H1 (cell line): ENCODE data around the gene GPC1. TPM values are rescaled to one million over a fixed set of nuclear protein-coding genes. Genes with fewer than 3 reads are reported as not detected.

Experiments
- CTCF ChIA-PET: fragments of 300-600 bp; sonication (Branson Sonifier 250); formaldehyde crosslinking; loops from one replicate; lab custom pipeline; 2021; ENCODE audit not compliant: partially characterized antibody; lab: Charles Lee
- POLR2A ChIA-PET: fragments of 300-600 bp; sonication (Branson Sonifier 250); formaldehyde crosslinking; loops from one replicate; lab custom pipeline; 2021; ENCODE audit warnings: inconsistent platforms; ENCODE audit not compliant: partially characterized antibody; lab: Charles Lee
- DNase-seq, 2 experiments: peaks; one replicate each; pipeline versions ENCODE4 v3.0.0 to v3.0.0-alpha.2; 2010 to 2022; ENCODE audit warnings: low spot score in 2 of 2, low read depth in 1 of 2, mixed read lengths in 1 of 2
- FAIRE-seq: peaks from 2 replicates; lab custom pipeline; 2011; peaks lifted over from hg19 to GRCh38; lab: Jason Lieb, UNC
- H2AFZ ChIP-seq: 2 replicates; pipeline ENCODE4 v1.8.1; 2012; ENCODE audit warnings: low read length, inconsistent platforms
- H2AK5ac ChIP-seq: 2 replicates; pipeline ENCODE4 v1.6.1; 2013; ENCODE audit warnings: low read depth, low read length
- H2BK120ac ChIP-seq: replicated peaks from 2 replicates; pipeline ENCODE3; 2013; ENCODE audit warnings: low read depth, low read length, inconsistent platforms
- H2BK12ac ChIP-seq: 2 replicates; pipeline ENCODE4 v1.6.1; 2013; ENCODE audit warnings: low read depth, low read length
- H2BK15ac ChIP-seq: 2 replicates; pipeline ENCODE4 v1.6.1; 2013; ENCODE audit warnings: low read length
- H2BK20ac ChIP-seq: 2 replicates; pipeline ENCODE4 v1.6.1; 2013; ENCODE audit warnings: low read length
- H2BK5ac ChIP-seq: 2 replicates; pipeline ENCODE4 v1.6.1; 2013; ENCODE audit warnings: low read depth, low read length
- H3K14ac ChIP-seq: 2 replicates; pipeline ENCODE4 v1.6.1; 2013; ENCODE audit warnings: inconsistent platforms; ENCODE audit not compliant: insufficient read length
- H3K18ac ChIP-seq: 2 replicates; pipeline ENCODE4 v1.6.1; 2013; ENCODE audit warnings: low read length; ENCODE audit errors: extremely low read depth
- H3K23ac ChIP-seq: 2 replicates; pipeline ENCODE4 v1.6.1; 2013; ENCODE audit warnings: inconsistent platforms; ENCODE audit not compliant: insufficient read length
- H3K23me2 ChIP-seq: 2 replicates; pipeline ENCODE4 v1.6.1; 2013; ENCODE audit warnings: low read depth, low read length
- H3K27ac ChIP-seq: 2 replicates; pipeline ENCODE4 v1.6.1; 2011; ENCODE audit warnings: low read depth, low read length, inconsistent platforms
- H3K27me3 ChIP-seq, 4 experiments: replicated peaks in 1 of 4; 1 replicate in 1 of 4; 2 replicates in 3 of 4; pipeline versions ENCODE4 v1.6.1 to v1.8.1; 2011 to 2013; ENCODE audit warnings: low read length in 3 of 4, mild to moderate bottlenecking in 3 of 4, inconsistent platforms in 2 of 4, mixed read lengths in 2 of 4, moderate library complexity in 1 of 4; ENCODE audit not compliant: control insufficient read depth in 3 of 4, insufficient read depth in 3 of 4; ENCODE audit errors: extremely low read depth in 1 of 4
- H3K36me3 ChIP-seq, 4 experiments: 2 replicates each; pipeline versions ENCODE4 v1.6.1 to v1.8.1; 2011 to 2013; ENCODE audit warnings: mild to moderate bottlenecking in 4 of 4, low read length in 3 of 4, moderate library complexity in 2 of 4, control low read depth in 1 of 4, inconsistent platforms in 1 of 4; ENCODE audit not compliant: insufficient read depth in 4 of 4, control insufficient read depth in 2 of 4
- H3K4ac ChIP-seq: replicated peaks from 2 replicates; pipeline ENCODE3; 2013; ENCODE audit warnings: low read length, low read depth, mixed read lengths, inconsistent platforms; ENCODE audit not compliant: insufficient read length
- H3K4me1 ChIP-seq, 4 experiments: replicated peaks in 1 of 4; 1 replicate in 1 of 4; 2 replicates in 3 of 4; pipeline versions ENCODE4 v1.6.1 to v1.8.1; 2011 to 2013; ENCODE audit warnings: low read length in 3 of 4, inconsistent platforms in 2 of 4, mixed read lengths in 1 of 4; ENCODE audit not compliant: insufficient read depth in 4 of 4, control insufficient read depth in 3 of 4
- H3K4me2 ChIP-seq, 2 experiments: 2 replicates each; pipeline versions ENCODE4 v1.6.1 to v1.8.1; 2011 to 2013; ENCODE audit warnings: low read depth in 2 of 2, low read length in 2 of 2, control low read depth in 1 of 2, inconsistent platforms in 1 of 2, mild to moderate bottlenecking in 1 of 2; ENCODE audit not compliant: insufficient read depth in 1 of 2
- H3K4me3 ChIP-seq, 4 experiments: fragments of 200-600, 300-600 bp in 1 of 4; sonication (generic), shearing (Covaris generic), sonication (Bioruptor Twin) in 1 of 4; 2 replicates each; pipeline versions ENCODE4 v1.5.1 to v1.8.1; 2011 to 2016; ENCODE audit warnings: low read length in 4 of 4, low read depth in 3 of 4, control low read depth in 2 of 4, inconsistent platforms in 2 of 4, mild to moderate bottlenecking in 2 of 4, mixed read lengths in 1 of 4, moderate library complexity in 1 of 4; ENCODE audit not compliant: insufficient read depth in 2 of 4; ENCODE audit errors: extremely low read depth in 1 of 4
- H3K56ac ChIP-seq: replicated peaks from 2 replicates; pipeline ENCODE3; 2013; ENCODE audit warnings: low read depth, mild to moderate bottlenecking, mixed read lengths, low read length, inconsistent platforms; ENCODE audit not compliant: insufficient read length
- H3K79me1 ChIP-seq: 2 replicates; pipeline ENCODE4 v1.6.1; 2013; ENCODE audit warnings: low read depth, low read length, control low read depth
- H3K79me2 ChIP-seq, 2 experiments: 2 replicates each; pipeline versions ENCODE4 v1.6.1 to v1.8.1; 2012 to 2013; ENCODE audit warnings: low read length in 2 of 2, mild to moderate bottlenecking in 2 of 2, inconsistent platforms in 1 of 2; ENCODE audit not compliant: insufficient read depth in 2 of 2, control insufficient read depth in 1 of 2
- H3K9ac ChIP-seq, 4 experiments: replicated peaks in 1 of 4; 1 replicate in 1 of 4; 2 replicates in 3 of 4; pipeline versions ENCODE4 v1.6.1 to v1.8.1; 2011 to 2013; ENCODE audit warnings: low read depth in 3 of 4, low read length in 3 of 4, control low read depth in 2 of 4, mild to moderate bottlenecking in 2 of 4, moderate library complexity in 2 of 4, inconsistent platforms in 1 of 4; ENCODE audit errors: extremely low read depth in 1 of 4
- H3K9me3 ChIP-seq, 2 experiments: 2 replicates each; pipeline versions ENCODE4 v1.6.1 to v1.8.1; 2012 to 2013; ENCODE audit warnings: mild to moderate bottlenecking in 2 of 2, moderate library complexity in 2 of 2, control low read depth in 1 of 2, inconsistent platforms in 1 of 2, low read depth in 1 of 2, low read length in 1 of 2, mixed read lengths in 1 of 2; ENCODE audit not compliant: insufficient read depth in 2 of 2
- H4K20me1 ChIP-seq, 2 experiments: replicated peaks in 1 of 2; 2 replicates each; pipeline versions ENCODE3 to v1.8.1; 2011 to 2013; ENCODE audit warnings: inconsistent platforms in 2 of 2, low read length in 2 of 2, mild to moderate bottlenecking in 1 of 2; ENCODE audit not compliant: insufficient read depth in 2 of 2, control insufficient read depth in 1 of 2
- H4K5ac ChIP-seq: 2 replicates; pipeline ENCODE4 v1.6.1; 2013; ENCODE audit warnings: low read length, low read depth, mixed read lengths, inconsistent platforms; ENCODE audit not compliant: insufficient read length
- H4K8ac ChIP-seq: 2 replicates; pipeline ENCODE4 v1.8.0; 2013; ENCODE audit warnings: mild to moderate bottlenecking, moderate library complexity, low read length, inconsistent platforms; ENCODE audit not compliant: insufficient read depth; ENCODE audit errors: extremely low read depth
- H4K91ac ChIP-seq: replicated peaks from 2 replicates; pipeline ENCODE3; 2013; ENCODE audit warnings: low read length, mixed read lengths, inconsistent platforms; ENCODE audit not compliant: insufficient read length
- ASH2L ChIP-seq: fragments of 200-600, 300-600 bp; sonication (generic); IDR thresholded peaks from one replicate; pipeline ENCODE4 v1.7.1; 2017; ENCODE audit warnings: low read length
- BACH1 ChIP-seq: IDR thresholded peaks from 2 replicates; pipeline ENCODE4 v1.6.1; 2012; ENCODE audit warnings: low read length, improper control_type of control experiment
- CREB1 ChIP-seq: IDR thresholded peaks from 2 replicates; pipeline ENCODE4 v1.6.1; 2012; ENCODE audit warnings: inconsistent platforms
- EGR1 ChIP-seq: IDR thresholded peaks from 2 replicates; pipeline ENCODE4 v1.6.1; 2011; ENCODE audit warnings: low read depth, low read length, borderline replicate concordance
- NRF1 ChIP-seq: IDR thresholded peaks from 2 replicates; pipeline ENCODE4 v1.6.1; 2011; ENCODE audit warnings: mild to moderate bottlenecking, low read depth, low read length, improper control_type of control experiment
- PHF8 ChIP-seq: fragments of 200-600 bp; sonication (generic); conservative IDR thresholded peaks from 2 replicates; pipeline ENCODE4 v1.7.1; 2012; ENCODE audit warnings: low read depth, mild to moderate bottlenecking, inconsistent platforms, low read length, moderate library complexity
- RNF2 ChIP-seq: fragments of 200-900, 300-1000 bp; sonication (generic); IDR thresholded peaks from 2 replicates; pipeline ENCODE4 v1.7.1; 2016; ENCODE audit warnings: borderline replicate concordance, low read depth, mild to moderate bottlenecking, antibody characterized with exemption, low read length; ENCODE audit not compliant: poor library complexity, severe bottlenecking; ENCODE audit errors: missing control alignments
- RXRA ChIP-seq: IDR thresholded peaks from 2 replicates; pipeline ENCODE4 v1.6.1; 2011; ENCODE audit warnings: low read depth, mild to moderate bottlenecking, low read length, moderate library complexity; ENCODE audit not compliant: insufficient read depth
- SIN3A ChIP-seq, 2 experiments: IDR thresholded peaks in 1 of 2; conservative IDR thresholded peaks in 1 of 2; 2 replicates each; pipeline ENCODE4 v1.6.1; 2011 to 2012; ENCODE audit warnings: low read length in 2 of 2, improper control_type of control experiment in 1 of 2, low read depth in 1 of 2, mild to moderate bottlenecking in 1 of 2
- SIX5 ChIP-seq: IDR thresholded peaks from 2 replicates; pipeline ENCODE4 v1.6.1; 2011; ENCODE audit warnings: mild to moderate bottlenecking, low read depth, low read length
- TCF12 ChIP-seq: IDR thresholded peaks from 2 replicates; pipeline ENCODE4 v1.6.1; 2011; ENCODE audit warnings: low read depth, mild to moderate bottlenecking, low read length
- WGBS, 2 experiments: shearing (Covaris generic) in 1 of 2; methylation state at CpG; one replicate each; pipeline versions ENCODE4 v1.1.6 to v1.1.7; 2013 to 2015; ENCODE audit warnings: low lambda C conversion rate in 2 of 2, mixed read lengths in 2 of 2, inconsistent platforms in 1 of 2, low coverage in 1 of 2, missing lambda C conversion rate in 1 of 2; ENCODE audit not compliant: insufficient replicate concordance in 2 of 2, insufficient coverage in 1 of 2, insufficient read length in 1 of 2; ENCODE audit errors: extremely low coverage in 1 of 2, missing lambda C conversion rate in 1 of 2; 5-methylcytosine and 5-hydroxymethylcytosine counted together
- polyA plus RNA-seq, 7 experiments: library from polyadenylated mRNA; depleted of rRNA in 3 of 7; stranded (reverse) in 5 of 7; unstranded in 2 of 7; fragments of >200 nt in 5 of 7; fragments of 200-250 nt in 2 of 7; gene quantifications; 1 replicate in 5 of 7; 2 replicates in 1 of 7; 4 replicates in 1 of 7; pipeline versions ENCODE4 v1.2.1 to v1.2.3, GENCODE V29; 2011 to 2013; ENCODE audit warnings: missing spikeins in 2 of 7, mixed read lengths in 2 of 7
- total RNA-seq: library from RNA; stranded (reverse); fragmentation: NEBNext Ultra II Directional; extraction: Animal tissue kit (Norgen Biotek cat#: 25700); gene quantifications from 2 replicates; pipeline ENCODE4 v1.2.1, GENCODE V29; 2021
- TF ChIP-seq, protein P1 (sequence below): IDR thresholded peaks from 2 replicates; pipeline ENCODE4 v1.6.1; 2012; ENCODE audit warnings: inconsistent platforms
- TF ChIP-seq, protein P2 (sequence below): IDR thresholded peaks from 2 replicates; pipeline ENCODE4 v1.6.1; 2011; ENCODE audit warnings: low read length, improper control_type of control experiment

The GPC1 gene
- total and polyA plus RNA-seq, 2 of the 8 experiments (the other 6 are each of a cell fraction or from before 2014, with no cell fraction given), result 21.9 to 28.3 TPM

GRCh38 chr2:240503848-240504247, 68.4 kb downstream of the GPC1 start:
- no peak overlapping the region for H3K4ac ChIP-seq
- H2BK15ac ChIP-seq, result no peak overlapping the region
- H4K20me1 ChIP-seq, result peaks cover 0 to 3% of the 10 kb centered on the region in 2 experiments
- H3K27ac ChIP-seq, result no peak overlapping the region
- no peak overlapping the region for H3K23ac ChIP-seq
- no peak overlapping the region for H2BK12ac ChIP-seq
- H3K4me3 ChIP-seq, result no peak overlapping the region
- no peak overlapping the region for H3K4me2 ChIP-seq
- CTCF ChIA-PET, result interaction anchor here (0.6 to 1.2 kb wide), 2 partner anchors 10 to 60 kb away, joined by 3 to 4 read pairs; no protein-coding TSS in a partner anchor
- no peak overlapping the region for H3K18ac ChIP-seq
- no peak overlapping the region for H3K56ac ChIP-seq
- DNase-seq (no peak), FAIRE-seq (no peak)
- no peak overlapping the region for H4K5ac ChIP-seq
- POLR2A ChIA-PET, result no interaction called here
- WGBS, 2 experiments, result 91% methylated on average over 5 of the region's 7 CpGs; no CpG with 5 or more reads in 1 of the 2 experiments
- no peaks in the 10 kb centered on the region for H3K79me1 ChIP-seq
- H3K4me1 ChIP-seq, result no peaks in the 10 kb centered on the region
- no peak overlapping the region for H4K91ac ChIP-seq
- H2AK5ac ChIP-seq, result no peak overlapping the region
- H4K8ac ChIP-seq, result no peak overlapping the region
- peaks cover 2% of the 10 kb centered on the region; the same call in 1 of the 2 replicates for H3K23me2 ChIP-seq
- H2BK5ac ChIP-seq, result no peak overlapping the region
- H2BK120ac ChIP-seq, result no peak overlapping the region
- H2AFZ ChIP-seq, result no peak overlapping the region
- no peaks in the 10 kb centered on the region for H3K79me2 ChIP-seq
- H3K27me3 ChIP-seq, result peaks cover 0 to 2% (median 0%) of the 10 kb centered on the region in 4 experiments; a peak in 1 of 7 replicates
- H3K14ac ChIP-seq, result no peak overlapping the region
- H3K9me3 ChIP-seq, result no peaks in the 10 kb centered on the region
- no peak overlapping the region for H3K9ac ChIP-seq
- H3K36me3 ChIP-seq, result no peaks in the 10 kb centered on the region
- H2BK20ac ChIP-seq, result no peak overlapping the region
- TF ChIP-seq CREB1, result no peak
- TF ChIP-seq EGR1, result no peak
- TF ChIP-seq RXRA, result no peak
- no peak for TF ChIP-seq SIX5
- no peak for TF ChIP-seq NRF1
- no peak for TF ChIP-seq ASH2L
- no peak for TF ChIP-seq SIN3A (conservative IDR thresholded peaks at IDR 0.05 in 1 of 2, IDR thresholded peaks at IDR 0.05 in 1 of 2; ENCODE audit: low read depth in 1 of 2, low read length in 2 of 2)
- TF ChIP-seq, protein P1, sequence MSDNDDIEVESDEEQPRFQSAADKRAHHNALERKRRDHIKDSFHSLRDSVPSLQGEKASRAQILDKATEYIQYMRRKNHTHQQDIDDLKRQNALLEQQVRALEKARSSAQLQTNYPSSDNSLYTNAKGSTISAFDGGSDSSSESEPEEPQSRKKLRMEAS, result no peak
- TF ChIP-seq RNF2, result no peak
- no peak for TF ChIP-seq PHF8
- TF ChIP-seq BACH1, result no peak
- no peak for TF ChIP-seq TCF12
- TF ChIP-seq, protein P2, sequence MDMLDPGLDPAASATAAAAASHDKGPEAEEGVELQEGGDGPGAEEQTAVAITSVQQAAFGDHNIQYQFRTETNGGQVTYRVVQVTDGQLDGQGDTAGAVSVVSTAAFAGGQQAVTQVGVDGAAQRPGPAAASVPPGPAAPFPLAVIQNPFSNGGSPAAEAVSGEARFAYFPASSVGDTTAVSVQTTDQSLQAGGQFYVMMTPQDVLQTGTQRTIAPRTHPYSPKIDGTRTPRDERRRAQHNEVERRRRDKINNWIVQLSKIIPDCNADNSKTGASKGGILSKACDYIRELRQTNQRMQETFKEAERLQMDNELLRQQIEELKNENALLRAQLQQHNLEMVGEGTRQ, result no peak
